C1 segment of cervical spinal cord (tissue), 14 donors: ENCODE results near the gene TBC1D13.
"Not testable (repeated sequence)": the region's sequence is repeated elsewhere in the genome, so short reads cannot be mapped to it uniquely, and the experiment has no call there.

Experiments used
- DNase-seq, 14 donors: peaks; one replicate each; lab custom pipeline; 2025; lab: John Stamatoyannopoulos, UW

TBC1D13 gene

GRCh38 chr9:128785427-128785826 lies 1.6 kb upstream of the TBC1D13 start:
- no peak for DNase-seq

GRCh38 chr9:128787659-128788058 lies 606 bp downstream of the TBC1D13 start:
- no peak for DNase-seq

GRCh38 chr9:128788445-128788844 lies 1.4 kb downstream of the TBC1D13 start:
- no peak for DNase-seq

- no peak for DNase-seq
Observed at GRCh38 chr9:128790536-128790935, 3.5 kb downstream of the TBC1D13 start.

- DNase-seq = no peak
Observed at GRCh38 chr9:128792134-128792533, 5.1 kb downstream of the TBC1D13 start.

GRCh38 chr9:128792978-128793686 lies 6.1 kb downstream of the TBC1D13 start:
- no peak for DNase-seq

GRCh38 chr9:128794961-128795360 lies 7.9 kb downstream of the TBC1D13 start:
- DNase-seq = not testable (repeated sequence)

GRCh38 chr9:128798896-128799295 lies 11.8 kb downstream of the TBC1D13 start:
- no peak for DNase-seq

- no peak for DNase-seq
Observed at GRCh38 chr9:128800061-128800460, 13.0 kb downstream of the TBC1D13 start.

GRCh38 chr9:128802482-128802881 lies 15.4 kb downstream of the TBC1D13 start:
- no peak for DNase-seq

- peak in 7 of 14 donors; percentile 15 to 61 (median 36) for DNase-seq
Observed at GRCh38 chr9:128805661-128806060, 18.6 kb downstream of the TBC1D13 start.

GRCh38 chr9:128807827-128808226 lies 20.8 kb downstream of the TBC1D13 start:
- no peak for DNase-seq

- no peak for DNase-seq
Observed at GRCh38 chr9:128808543-128808942, 21.5 kb downstream of the TBC1D13 start.

- DNase-seq = no peak
Observed at GRCh38 chr9:128809036-128809599, 22.1 kb downstream of the TBC1D13 start.

- no peak for DNase-seq
Observed at GRCh38 chr9:128809831-128810230, 22.8 kb downstream of the TBC1D13 start.

GRCh38 chr9:128810873-128811272 lies 23.8 kb downstream of the TBC1D13 start:
- DNase-seq = no peak

- peak; percentile 76 to 97 (median 93) for DNase-seq
Observed at GRCh38 chr9:128818099-128818838, 31.2 kb downstream of the TBC1D13 start, which contains the start of gene ENDOG. ENDOG (plus strand) TSS chr9:128818500; CDS start chr9:128818685, 185 bp downstream.

- DNase-seq = peak in 3 of 14 donors; percentile 39 to 51 (median 40)
Observed at GRCh38 chr9:128818839-128819715, 32.0 kb downstream of the TBC1D13 start.

- DNase-seq = peak in 1 of 14 donors; percentile 55
Observed at GRCh38 chr9:128819716-128820664, 32.9 kb downstream of the TBC1D13 start.
